Neural cell (in vitro differentiated cells): Measurements from ENCODE around the gene FGD4. TPM values are rescaled to one million over a fixed set of nuclear protein-coding genes. Genes with fewer than 3 reads are reported as not detected.

Source experiments
- H2AFZ ChIP-seq: fragments of 200-600, 300-800 bp; sonication (generic), shearing (Covaris generic); 2 replicates; pipeline ENCODE4 v1.6.0; 2014; ENCODE audit warnings: low read depth, mild to moderate bottlenecking, antibody characterized with exemption, low read length, moderate library complexity
- H3F3A ChIP-seq: fragments of 200-600 bp; shearing (Covaris generic); 2 replicates; pipeline ENCODE4 v1.6.1; 2016; ENCODE audit warnings: mild to moderate bottlenecking, moderate library complexity, mixed read lengths, antibody characterized with exemption, low read length; ENCODE audit not compliant: insufficient read depth, poor library complexity, severe bottlenecking
- H3K27ac ChIP-seq: fragments of 200-600, 300-800 bp; sonication (generic), shearing (Covaris generic); 2 replicates; pipeline ENCODE4 v1.5.1; 2014; ENCODE audit warnings: mild to moderate bottlenecking, low read length, moderate library complexity
- H3K27me3 ChIP-seq: fragments of 300-800, 200-600 bp; sonication (generic), shearing (Covaris generic); 2 replicates; pipeline ENCODE4 v1.6.0; 2014; ENCODE audit warnings: mild to moderate bottlenecking, low read depth, low read length, moderate library complexity; ENCODE audit not compliant: insufficient read depth
- H3K36me3 ChIP-seq: fragments of 300-800, 200-600 bp; sonication (generic), shearing (Covaris generic); 2 replicates; pipeline ENCODE4 v1.5.1; 2014; ENCODE audit warnings: mild to moderate bottlenecking, antibody characterized with exemption, low read length, moderate library complexity; ENCODE audit not compliant: insufficient read depth
- H3K4me2 ChIP-seq: fragments of 300-800, 200-600 bp; sonication (generic), shearing (Covaris generic); 2 replicates; pipeline ENCODE4 v1.6.0; 2014; ENCODE audit warnings: mild to moderate bottlenecking, low read length
- H3K4me3 ChIP-seq: fragments of 300-800, 200-600 bp; sonication (generic), shearing (Covaris generic); 2 replicates; pipeline ENCODE4 v1.5.1; 2014; ENCODE audit warnings: mild to moderate bottlenecking, low read length, moderate library complexity
- H3K79me2 ChIP-seq: fragments of 200-600 bp; shearing (Covaris generic); replicated peaks from 2 replicates; pipeline ENCODE4 v1.6.0; 2014; ENCODE audit warnings: mild to moderate bottlenecking, low read length, moderate library complexity; ENCODE audit not compliant: insufficient read depth
- H3K9ac ChIP-seq: fragments of 300-800, 200-600 bp; sonication (generic), shearing (Covaris generic); 2 replicates; pipeline ENCODE4 v1.6.1; 2016; ENCODE audit warnings: mild to moderate bottlenecking, low read length, mixed read lengths
- H3K9me2 ChIP-seq: fragments of 200-600 bp; shearing (Covaris generic); 2 replicates; pipeline ENCODE4 v1.6.1; 2016; ENCODE audit warnings: mild to moderate bottlenecking, low read length, mixed read lengths; ENCODE audit not compliant: insufficient read depth
- H3K9me3 ChIP-seq: fragments of 200-600, 300-800 bp; sonication (generic), shearing (Covaris generic); 2 replicates; pipeline ENCODE4 v1.6.1; 2016; ENCODE audit warnings: mild to moderate bottlenecking, mixed run types, low read length, moderate library complexity, mixed read lengths
- H4K20me1 ChIP-seq: fragments of 200-600 bp; shearing (Covaris generic); 2 replicates; pipeline ENCODE4 v1.6.1; 2016; ENCODE audit warnings: mild to moderate bottlenecking, mixed run types; ENCODE audit not compliant: insufficient read depth
- EP300 ChIP-seq: fragments of 450-650 bp; conservative IDR thresholded peaks from 2 replicates; pipeline ENCODE4 v1.6.1; 2014; ENCODE audit warnings: antibody characterized with exemption, mild to moderate bottlenecking, moderate library complexity; ENCODE audit not compliant: poor library complexity, severe bottlenecking
- EZH2 ChIP-seq: fragments of 200-600, 300-800 bp; shearing (Covaris generic), sonication (generic); IDR thresholded peaks from 2 replicates; pipeline ENCODE4 v1.6.1; 2014; ENCODE audit warnings: antibody characterized with exemption, low read length, borderline replicate concordance, mild to moderate bottlenecking; ENCODE audit not compliant: insufficient read depth, poor library complexity, severe bottlenecking
- MXI1 ChIP-seq: fragments of 450-650 bp; conservative IDR thresholded peaks from 2 replicates; pipeline ENCODE4 v1.6.1; 2014; ENCODE audit warnings: antibody characterized with exemption, mild to moderate bottlenecking; ENCODE audit not compliant: poor library complexity, severe bottlenecking
- POLR2AphosphoS5 ChIP-seq: IDR thresholded peaks from 2 replicates; pipeline ENCODE4 v1.6.1; 2012
- RAD21 ChIP-seq: fragments of 450-650 bp; conservative IDR thresholded peaks from 2 replicates; pipeline ENCODE4 v1.6.1; 2014; ENCODE audit warnings: antibody characterized with exemption, mild to moderate bottlenecking, moderate library complexity
- SMC3 ChIP-seq: fragments of 450-650 bp; conservative IDR thresholded peaks from 2 replicates; pipeline ENCODE4 v1.6.1; 2014; ENCODE audit warnings: antibody characterized with exemption, mild to moderate bottlenecking, moderate library complexity; ENCODE audit not compliant: poor library complexity
- TAF1 ChIP-seq: IDR thresholded peaks from 2 replicates; pipeline ENCODE4 v1.6.1; 2012; ENCODE audit warnings: low read depth
- polyA plus RNA-seq: library from polyadenylated mRNA; depleted of rRNA; stranded (reverse); fragments of >200 nt; gene quantifications from 2 replicates; pipeline ENCODE4 v1.2.3, GENCODE V29; 2014
- TF ChIP-seq, protein P1 (sequence below): IDR thresholded peaks from 2 replicates; pipeline ENCODE4 v1.6.1; 2012; ENCODE audit warnings: borderline replicate concordance
- TF ChIP-seq, protein P2 (sequence below): fragments of 450-650 bp; IDR thresholded peaks from 2 replicates; pipeline ENCODE4 v1.5.1; 2014; ENCODE audit warnings: antibody characterized with exemption, mild to moderate bottlenecking, moderate library complexity; ENCODE audit not compliant: poor library complexity, severe bottlenecking

FGD4 gene
- polyA plus RNA-seq, 1 donor from 2014 or later, result 24.4 TPM

DNA sequence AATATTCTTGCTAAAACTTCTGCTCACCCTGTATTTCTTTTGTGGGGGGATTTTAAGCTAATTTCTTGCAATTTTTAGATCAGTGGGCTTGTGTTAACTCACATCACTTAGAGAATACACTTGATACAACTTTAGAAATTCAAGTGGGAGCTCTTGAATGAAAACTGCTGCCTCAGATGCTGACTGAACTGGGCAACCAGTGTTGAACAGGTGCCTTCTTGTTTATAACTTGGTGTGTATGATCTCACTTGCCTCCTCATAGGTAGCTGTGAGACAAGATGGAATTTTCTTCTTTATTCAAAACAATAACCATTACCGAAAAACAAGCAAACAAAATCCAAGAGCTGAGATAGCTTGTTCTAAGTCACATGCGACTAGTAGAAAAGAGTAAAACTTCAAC lies 63.5 kb downstream of the FGD4 start:
- Histone ChIP-seq H3K27me3 (no peaks in the 10 kb centered on the region), H3K4me2 (no peak overlapping the region), H3K79me2 (no peaks in the 10 kb centered on the region), H3F3A (no peaks in the 10 kb centered on the region), H3K27ac (no peak overlapping the region), H2AFZ (no peak overlapping the region), H3K9me3 (no peaks in the 10 kb centered on the region), H3K36me3 (no peaks in the 10 kb centered on the region), H4K20me1 (no peaks in the 10 kb centered on the region), H3K9ac (no peak overlapping the region), H3K9me2 (no peaks in the 10 kb centered on the region), H3K4me3 (no peak overlapping the region)
- TF ChIP-seq POLR2AphosphoS5 (no peak), SMC3 (no peak), RAD21 (no peak), TAF1 (no peak), EP300 (no peak), EZH2 (no peak), MXI1 (no peak)
- TF ChIP-seq, protein P1, sequence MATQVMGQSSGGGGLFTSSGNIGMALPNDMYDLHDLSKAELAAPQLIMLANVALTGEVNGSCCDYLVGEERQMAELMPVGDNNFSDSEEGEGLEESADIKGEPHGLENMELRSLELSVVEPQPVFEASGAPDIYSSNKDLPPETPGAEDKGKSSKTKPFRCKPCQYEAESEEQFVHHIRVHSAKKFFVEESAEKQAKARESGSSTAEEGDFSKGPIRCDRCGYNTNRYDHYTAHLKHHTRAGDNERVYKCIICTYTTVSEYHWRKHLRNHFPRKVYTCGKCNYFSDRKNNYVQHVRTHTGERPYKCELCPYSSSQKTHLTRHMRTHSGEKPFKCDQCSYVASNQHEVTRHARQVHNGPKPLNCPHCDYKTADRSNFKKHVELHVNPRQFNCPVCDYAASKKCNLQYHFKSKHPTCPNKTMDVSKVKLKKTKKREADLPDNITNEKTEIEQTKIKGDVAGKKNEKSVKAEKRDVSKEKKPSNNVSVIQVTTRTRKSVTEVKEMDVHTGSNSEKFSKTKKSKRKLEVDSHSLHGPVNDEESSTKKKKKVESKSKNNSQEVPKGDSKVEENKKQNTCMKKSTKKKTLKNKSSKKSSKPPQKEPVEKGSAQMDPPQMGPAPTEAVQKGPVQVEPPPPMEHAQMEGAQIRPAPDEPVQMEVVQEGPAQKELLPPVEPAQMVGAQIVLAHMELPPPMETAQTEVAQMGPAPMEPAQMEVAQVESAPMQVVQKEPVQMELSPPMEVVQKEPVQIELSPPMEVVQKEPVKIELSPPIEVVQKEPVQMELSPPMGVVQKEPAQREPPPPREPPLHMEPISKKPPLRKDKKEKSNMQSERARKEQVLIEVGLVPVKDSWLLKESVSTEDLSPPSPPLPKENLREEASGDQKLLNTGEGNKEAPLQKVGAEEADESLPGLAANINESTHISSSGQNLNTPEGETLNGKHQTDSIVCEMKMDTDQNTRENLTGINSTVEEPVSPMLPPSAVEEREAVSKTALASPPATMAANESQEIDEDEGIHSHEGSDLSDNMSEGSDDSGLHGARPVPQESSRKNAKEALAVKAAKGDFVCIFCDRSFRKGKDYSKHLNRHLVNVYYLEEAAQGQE, result no peak
- TF ChIP-seq, protein P2, sequence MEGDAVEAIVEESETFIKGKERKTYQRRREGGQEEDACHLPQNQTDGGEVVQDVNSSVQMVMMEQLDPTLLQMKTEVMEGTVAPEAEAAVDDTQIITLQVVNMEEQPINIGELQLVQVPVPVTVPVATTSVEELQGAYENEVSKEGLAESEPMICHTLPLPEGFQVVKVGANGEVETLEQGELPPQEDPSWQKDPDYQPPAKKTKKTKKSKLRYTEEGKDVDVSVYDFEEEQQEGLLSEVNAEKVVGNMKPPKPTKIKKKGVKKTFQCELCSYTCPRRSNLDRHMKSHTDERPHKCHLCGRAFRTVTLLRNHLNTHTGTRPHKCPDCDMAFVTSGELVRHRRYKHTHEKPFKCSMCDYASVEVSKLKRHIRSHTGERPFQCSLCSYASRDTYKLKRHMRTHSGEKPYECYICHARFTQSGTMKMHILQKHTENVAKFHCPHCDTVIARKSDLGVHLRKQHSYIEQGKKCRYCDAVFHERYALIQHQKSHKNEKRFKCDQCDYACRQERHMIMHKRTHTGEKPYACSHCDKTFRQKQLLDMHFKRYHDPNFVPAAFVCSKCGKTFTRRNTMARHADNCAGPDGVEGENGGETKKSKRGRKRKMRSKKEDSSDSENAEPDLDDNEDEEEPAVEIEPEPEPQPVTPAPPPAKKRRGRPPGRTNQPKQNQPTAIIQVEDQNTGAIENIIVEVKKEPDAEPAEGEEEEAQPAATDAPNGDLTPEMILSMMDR, result no peak

DNA sequence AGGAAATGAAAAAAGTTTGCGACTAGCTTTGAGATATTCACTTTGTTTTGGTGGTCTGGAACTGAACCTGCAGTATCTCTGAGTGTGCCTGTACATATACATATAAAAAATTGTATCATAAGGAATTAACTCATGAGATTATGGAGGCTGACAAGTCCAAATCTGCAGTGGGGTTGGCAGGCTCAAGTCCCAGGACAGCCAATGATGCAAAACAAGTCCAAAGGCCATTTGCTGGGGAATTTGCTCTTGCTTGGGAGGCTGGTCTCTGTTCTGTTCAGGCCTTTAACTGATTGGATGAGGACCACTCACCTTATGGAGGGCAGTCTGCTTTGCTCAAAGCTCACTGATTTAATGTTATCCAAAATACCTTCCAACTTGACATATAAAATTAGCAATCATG lies 66.8 kb downstream of the FGD4 start:
- no peaks in the 10 kb centered on the region for H3K9me3 ChIP-seq
- no peak overlapping the region for H3K4me2 ChIP-seq
- H2AFZ ChIP-seq, result no peak overlapping the region
- H3K79me2 ChIP-seq, result no peaks in the 10 kb centered on the region
- TF ChIP-seq, protein P1, result no peak
- H3K4me3 ChIP-seq, result no peak overlapping the region
- no peak overlapping the region for H3K9ac ChIP-seq
- no peak overlapping the region for H3K27ac ChIP-seq
- H3K9me2 ChIP-seq, result no peaks in the 10 kb centered on the region
- no peaks in the 10 kb centered on the region for H3K27me3 ChIP-seq
- H3F3A ChIP-seq, result no peaks in the 10 kb centered on the region
- no peaks in the 10 kb centered on the region for H3K36me3 ChIP-seq
- no peaks in the 10 kb centered on the region for H4K20me1 ChIP-seq
